Measurements from ENCODE around the gene ARAP2. TPM values are rescaled to one million over a fixed set of nuclear protein-coding genes. Genes with fewer than 3 reads are reported as not detected.

ARAP2 gene
- polyA plus RNA-seq, 1 donor (not counting 4 experiments of a cell fraction or from before 2014, with no cell fraction given) = 9.3 TPM

DNA sequence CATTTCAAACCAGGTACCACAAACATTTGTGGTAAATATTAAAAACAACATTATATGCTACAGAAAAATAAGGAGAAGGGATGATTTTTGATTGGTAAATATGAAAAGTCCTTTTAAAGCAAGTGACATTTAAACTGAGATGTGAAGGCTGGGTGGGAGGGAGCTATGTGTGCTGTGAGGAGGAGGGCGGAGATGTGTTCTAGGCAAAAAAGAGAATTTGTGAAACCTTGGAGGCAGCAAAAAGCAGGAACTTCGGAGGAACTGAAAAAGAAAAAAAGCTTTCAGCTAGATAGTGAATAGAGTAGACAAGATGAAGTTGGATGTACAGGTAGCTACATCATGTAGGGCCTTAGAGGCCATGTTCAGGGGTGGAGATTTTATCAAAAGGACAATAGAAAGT, 10.1 kb upstream of the ARAP2 start:
- TF ChIP-seq EZH2 (IDR thresholded peaks at IDR 0.05; ENCODE audit: low read length) = no peak
- TF ChIP-seq, protein P1, sequence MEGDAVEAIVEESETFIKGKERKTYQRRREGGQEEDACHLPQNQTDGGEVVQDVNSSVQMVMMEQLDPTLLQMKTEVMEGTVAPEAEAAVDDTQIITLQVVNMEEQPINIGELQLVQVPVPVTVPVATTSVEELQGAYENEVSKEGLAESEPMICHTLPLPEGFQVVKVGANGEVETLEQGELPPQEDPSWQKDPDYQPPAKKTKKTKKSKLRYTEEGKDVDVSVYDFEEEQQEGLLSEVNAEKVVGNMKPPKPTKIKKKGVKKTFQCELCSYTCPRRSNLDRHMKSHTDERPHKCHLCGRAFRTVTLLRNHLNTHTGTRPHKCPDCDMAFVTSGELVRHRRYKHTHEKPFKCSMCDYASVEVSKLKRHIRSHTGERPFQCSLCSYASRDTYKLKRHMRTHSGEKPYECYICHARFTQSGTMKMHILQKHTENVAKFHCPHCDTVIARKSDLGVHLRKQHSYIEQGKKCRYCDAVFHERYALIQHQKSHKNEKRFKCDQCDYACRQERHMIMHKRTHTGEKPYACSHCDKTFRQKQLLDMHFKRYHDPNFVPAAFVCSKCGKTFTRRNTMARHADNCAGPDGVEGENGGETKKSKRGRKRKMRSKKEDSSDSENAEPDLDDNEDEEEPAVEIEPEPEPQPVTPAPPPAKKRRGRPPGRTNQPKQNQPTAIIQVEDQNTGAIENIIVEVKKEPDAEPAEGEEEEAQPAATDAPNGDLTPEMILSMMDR (optimal IDR thresholded peaks at IDR 0.05 in 1 of 3, IDR thresholded peaks at IDR 0.05 in 1 of 3, conservative IDR thresholded peaks at IDR 0.05 in 1 of 3; ENCODE audit: extremely low read depth in 1 of 3, insufficient read depth in 2 of 3, low read length in 3 of 3) = no peak
- H4K20me1 ChIP-seq (ENCODE audit: control insufficient read depth, extremely low read depth, insufficient read depth, low read length) = no peaks in the 10 kb centered on the region
- H3K27me3 ChIP-seq (ENCODE audit: control insufficient read depth, extremely low read depth, insufficient read depth, low read length) = no peaks in the 10 kb centered on the region
- no peak overlapping the region for H3K27ac ChIP-seq (ENCODE audit: control insufficient read depth, insufficient read depth, low read length)
- FAIRE-seq (no peak), DNase-seq (ENCODE audit: low read depth, low spot score) (no peak)
- no peaks in the 10 kb centered on the region for H3K79me2 ChIP-seq (ENCODE audit: control insufficient read depth, insufficient read depth, low read length)
- H3K4me2 ChIP-seq (ENCODE audit: control insufficient read depth, extremely low read depth, insufficient read depth, low read depth, low read length) = no peak overlapping the region
- no peak overlapping the region for H2AFZ ChIP-seq (ENCODE audit: control insufficient read depth, low read length)
- no peak overlapping the region for H3K4me3 ChIP-seq (ENCODE audit: control insufficient read depth in 2 of 3, extremely low read depth in 1 of 3, insufficient read depth in 2 of 3, low read depth in 1 of 3, low read length in 3 of 3)
- H3K4me1 ChIP-seq (ENCODE audit: control insufficient read depth, extremely low read depth, insufficient read depth, low read length) = no peaks in the 10 kb centered on the region
- no peak overlapping the region for H3K9ac ChIP-seq (ENCODE audit: control insufficient read depth, extremely low read depth, insufficient read depth, low read length)
- H3K9me3 ChIP-seq (ENCODE audit: control insufficient read depth, low read depth, low read length) = no peaks in the 10 kb centered on the region
- no peaks in the 10 kb centered on the region for H3K36me3 ChIP-seq (ENCODE audit: control insufficient read depth in 2 of 2, extremely low read depth in 1 of 2, insufficient read depth in 2 of 2, low read length in 2 of 2)
- no peaks in the 10 kb centered on the region for H3K9me1 ChIP-seq (ENCODE audit: control insufficient read depth, extremely low read depth, insufficient read depth, low read length)
- dilution Hi-C loops (cut with MboI; ENCODE audit: extremely low pct_ligation_motif_present, low sequenced_read_pairs) = no loop called here

DNA sequence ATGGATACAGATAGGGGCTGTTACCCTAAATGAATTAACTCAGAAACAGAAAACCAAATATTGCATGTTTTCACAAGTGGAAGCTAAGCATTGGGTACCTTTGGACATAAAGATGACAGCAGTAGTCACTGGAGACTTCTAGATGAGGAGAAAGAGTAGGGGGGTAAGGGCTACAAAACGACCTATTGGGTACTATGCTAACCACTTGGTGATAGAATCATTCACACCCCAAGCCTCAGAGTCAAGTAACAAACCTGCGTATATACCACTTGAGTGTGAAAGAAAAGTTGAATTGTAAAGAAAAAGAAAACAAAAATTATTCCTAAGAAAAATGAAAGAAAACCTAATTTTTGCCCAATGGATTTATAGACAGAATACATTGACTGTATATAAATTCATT, 7.7 kb upstream of the ARAP2 start:
- Histone ChIP-seq H3K9ac (ENCODE audit: control insufficient read depth, extremely low read depth, insufficient read depth, low read length) (no peak overlapping the region), H3K27ac (ENCODE audit: control insufficient read depth, insufficient read depth, low read length) (no peak overlapping the region), H3K36me3 (ENCODE audit: control insufficient read depth in 2 of 2, extremely low read depth in 1 of 2, insufficient read depth in 2 of 2, low read length in 2 of 2) (no peaks in the 10 kb centered on the region), H3K9me3 (ENCODE audit: control insufficient read depth, low read depth, low read length) (no peaks in the 10 kb centered on the region), H3K9me1 (ENCODE audit: control insufficient read depth, extremely low read depth, insufficient read depth, low read length) (no peaks in the 10 kb centered on the region), H3K4me1 (ENCODE audit: control insufficient read depth, extremely low read depth, insufficient read depth, low read length) (no peaks in the 10 kb centered on the region), H4K20me1 (ENCODE audit: control insufficient read depth, extremely low read depth, insufficient read depth, low read length) (no peaks in the 10 kb centered on the region), H2AFZ (ENCODE audit: control insufficient read depth, low read length) (no peak overlapping the region), H3K4me3 (ENCODE audit: control insufficient read depth in 2 of 3, extremely low read depth in 1 of 3, insufficient read depth in 2 of 3, low read depth in 1 of 3, low read length in 3 of 3) (no peak overlapping the region), H3K27me3 (ENCODE audit: control insufficient read depth, extremely low read depth, insufficient read depth, low read length) (no peaks in the 10 kb centered on the region), H3K79me2 (ENCODE audit: control insufficient read depth, insufficient read depth, low read length) (no peaks in the 10 kb centered on the region), H3K4me2 (ENCODE audit: control insufficient read depth, extremely low read depth, insufficient read depth, low read depth, low read length) (no peak overlapping the region)
- TF ChIP-seq, protein P1 (optimal IDR thresholded peaks at IDR 0.05 in 1 of 3, IDR thresholded peaks at IDR 0.05 in 1 of 3, conservative IDR thresholded peaks at IDR 0.05 in 1 of 3; ENCODE audit: extremely low read depth in 1 of 3, insufficient read depth in 2 of 3, low read length in 3 of 3) = no peak
- TF ChIP-seq EZH2 (IDR thresholded peaks at IDR 0.05; ENCODE audit: low read length) = no peak
- no peak for DNase-seq (ENCODE audit: low read depth, low spot score)
- no peak for FAIRE-seq
- dilution Hi-C loops (cut with MboI; ENCODE audit: extremely low pct_ligation_motif_present, low sequenced_read_pairs) = no loop called here

Data from keratinocyte (primary cell).